ENCODE data around the gene PDE2A. TPM values are rescaled to one million over a fixed set of nuclear protein-coding genes. Genes with fewer than 3 reads are reported as not detected.

The PDE2A gene
- total RNA-seq, 5 donors from 2014 or later (not counting 1 experiment from before 2014, with no cell fraction given), result 1.1 to 6.1 (median 1.7) TPM

GRCh38 chr11:72668629-72669347 is 5.4 kb downstream of the PDE2A start:
- Histone ChIP-seq H3K4me3 (ENCODE audit: control insufficient read depth in 1 of 2, extremely low read depth in 1 of 2, low read length in 1 of 2) (no peak overlapping the region), H3K4me1 (ENCODE audit: control insufficient read depth in 1 of 2, extremely low read depth in 1 of 2, insufficient read depth in 2 of 2, low read length in 2 of 2) (peaks cover 0 to 4% of the 10 kb centered on the region in 2 experiments), H3K27me3 (replicated peaks in 1 of 2; ENCODE audit: control insufficient read depth in 2 of 2, extremely low read depth in 1 of 2, insufficient read depth in 2 of 2, low read length in 1 of 2) (peaks cover 6 to 93% of the 10 kb centered on the region in 2 experiments), H3K36me3 (ENCODE audit: control insufficient read depth in 2 of 2, extremely low read depth in 1 of 2, insufficient read depth in 1 of 2, low read length in 1 of 2) (no peaks in the 10 kb centered on the region), H3K9me3 (no peaks in the 10 kb centered on the region), H3K27ac (ENCODE audit: low read length) (no peak overlapping the region)
- H3K4me3 Mint-ChIP-seq, result no peak overlapping the region
- H3K27ac Mint-ChIP-seq, result no peak overlapping the region
- no peak for ATAC-seq (replicated peaks in 1 of 4)
- DNase-seq, result no peak
- ChIA-PET POLR2A (no interaction called here), CTCF (interaction anchor here in 1 of 2 donors (1.1 kb wide), 1 partner anchor 11 kb away, joined by 3 read pairs; no protein-coding TSS in a partner anchor)
- 30% methylated on average over 3 of the region's 7 CpGs for WGBS (ENCODE audit: insufficient coverage)
- peaks cover 16 to 79% of the 10 kb centered on the region in 2 donors for H3K27me3 Mint-ChIP-seq
- H3K9me3 Mint-ChIP-seq, result peaks cover 0 to 8% (median 0%) of the 10 kb centered on the region in 3 donors
- peaks cover 0 to 3% (median 2%) of the 10 kb centered on the region in 3 donors for H3K4me1 Mint-ChIP-seq
- no peaks in the 10 kb centered on the region for H3K36me3 Mint-ChIP-seq

GRCh38 chr11:72665911-72666472 is 8.2 kb downstream of the PDE2A start:
- ATAC-seq (replicated peaks in 1 of 4), result no peak
- peaks cover 2 to 66% of the 10 kb centered on the region in 2 experiments for H3K27me3 ChIP-seq (replicated peaks in 1 of 2; ENCODE audit: control insufficient read depth in 2 of 2, extremely low read depth in 1 of 2, insufficient read depth in 2 of 2, low read length in 1 of 2)
- H3K9me3 ChIP-seq, result no peaks in the 10 kb centered on the region
- H3K4me1 ChIP-seq (ENCODE audit: control insufficient read depth in 1 of 2, extremely low read depth in 1 of 2, insufficient read depth in 2 of 2, low read length in 2 of 2), result peaks cover 0 to 4% of the 10 kb centered on the region in 2 experiments
- peaks cover 0 to 8% (median 0%) of the 10 kb centered on the region in 3 donors for H3K9me3 Mint-ChIP-seq
- ChIA-PET CTCF (interaction anchor here (0.6 to 0.7 kb wide), 4 partner anchors 21 to 1833 kb away, joined by 3 to 4 read pairs (median 4); no protein-coding TSS in a partner anchor), POLR2A (interaction anchor here in 1 of 2 donors (0.6 kb wide), 1 partner anchor 13 kb away, joined by 10 read pairs; no protein-coding TSS in a partner anchor)
- no peaks in the 10 kb centered on the region for H3K36me3 ChIP-seq (ENCODE audit: control insufficient read depth in 2 of 2, extremely low read depth in 1 of 2, insufficient read depth in 1 of 2, low read length in 1 of 2)
- no peak for DNase-seq
- no peak overlapping the region for H3K4me3 Mint-ChIP-seq
- H3K4me3 ChIP-seq (ENCODE audit: control insufficient read depth in 1 of 2, extremely low read depth in 1 of 2, low read length in 1 of 2), result no peak overlapping the region
- no peaks in the 10 kb centered on the region for H3K36me3 Mint-ChIP-seq
- no peak overlapping the region for H3K27ac ChIP-seq (ENCODE audit: low read length)
- 63% methylated on average over 5 of the region's 6 CpGs for WGBS (ENCODE audit: insufficient coverage)
- no peak overlapping the region for H3K27ac Mint-ChIP-seq
- H3K27me3 Mint-ChIP-seq, result peaks cover 4 to 61% of the 10 kb centered on the region in 2 donors
- peaks cover 0 to 3% (median 2%) of the 10 kb centered on the region in 3 donors for H3K4me1 Mint-ChIP-seq

- H3K36me3 ChIP-seq (ENCODE audit: control insufficient read depth in 2 of 2, extremely low read depth in 1 of 2, insufficient read depth in 1 of 2, low read length in 1 of 2), result no peaks in the 10 kb centered on the region
- no peak for DNase-seq
- CTCF ChIA-PET, result no interaction called here
- Mint-ChIP-seq H3K27me3 (peaks cover 9 to 28% of the 10 kb centered on the region in 2 donors), H3K4me3 (no peak overlapping the region), H3K36me3 (no peaks in the 10 kb centered on the region), H3K4me1 (no peaks in the 10 kb centered on the region), H3K27ac (no peak overlapping the region), H3K9me3 (peaks cover 0 to 1% (median 0%) of the 10 kb centered on the region in 3 donors)
- POLR2A ChIA-PET, result no interaction called here
- no peak overlapping the region for H3K4me3 ChIP-seq (ENCODE audit: control insufficient read depth in 1 of 2, extremely low read depth in 1 of 2, low read length in 1 of 2)
- H3K4me1 ChIP-seq (ENCODE audit: control insufficient read depth in 1 of 2, extremely low read depth in 1 of 2, insufficient read depth in 2 of 2, low read length in 2 of 2), result no peaks in the 10 kb centered on the region
- H3K27me3 ChIP-seq (replicated peaks in 1 of 2; ENCODE audit: control insufficient read depth in 2 of 2, extremely low read depth in 1 of 2, insufficient read depth in 2 of 2, low read length in 1 of 2), result peaks cover 0 to 39% of the 10 kb centered on the region in 2 experiments
- H3K27ac ChIP-seq (ENCODE audit: low read length), result no peak overlapping the region
- no peaks in the 10 kb centered on the region for H3K9me3 ChIP-seq
- no peak for ATAC-seq (replicated peaks in 1 of 4)
- WGBS (ENCODE audit: insufficient coverage), result 81% methylated on average over 3 of the region's 5 CpGs
Measured at GRCh38 chr11:72662036-72662435, 12.2 kb downstream of the PDE2A start.

- ATAC-seq (replicated peaks in 1 of 4) (no peak), DNase-seq (no peak)
- H3K9me3 Mint-ChIP-seq, result no peaks in the 10 kb centered on the region
- ChIA-PET POLR2A (no interaction called here), CTCF (no interaction called here)
- Histone ChIP-seq H3K9me3 (no peaks in the 10 kb centered on the region), H3K4me3 (ENCODE audit: control insufficient read depth in 1 of 2, extremely low read depth in 1 of 2, low read length in 1 of 2) (no peak overlapping the region), H3K4me1 (ENCODE audit: control insufficient read depth in 1 of 2, extremely low read depth in 1 of 2, insufficient read depth in 2 of 2, low read length in 2 of 2) (no peaks in the 10 kb centered on the region), H3K36me3 (ENCODE audit: control insufficient read depth in 2 of 2, extremely low read depth in 1 of 2, insufficient read depth in 1 of 2, low read length in 1 of 2) (no peaks in the 10 kb centered on the region), H3K27ac (ENCODE audit: low read length) (no peak overlapping the region), H3K27me3 (replicated peaks in 1 of 2; ENCODE audit: control insufficient read depth in 2 of 2, extremely low read depth in 1 of 2, insufficient read depth in 2 of 2, low read length in 1 of 2) (peaks cover 0 to 37% of the 10 kb centered on the region in 2 experiments)
- H3K4me3 Mint-ChIP-seq, result no peak overlapping the region
- no peak overlapping the region for H3K27ac Mint-ChIP-seq
- no peaks in the 10 kb centered on the region for H3K36me3 Mint-ChIP-seq
- H3K4me1 Mint-ChIP-seq, result no peaks in the 10 kb centered on the region
- peaks cover 9 to 31% of the 10 kb centered on the region in 2 donors for H3K27me3 Mint-ChIP-seq
- WGBS (ENCODE audit: insufficient coverage), result 84% methylated on average over 7 of the region's 9 CpGs
Measured at GRCh38 chr11:72661486-72661885, 12.7 kb downstream of the PDE2A start.

GRCh38 chr11:72658989-72659640 is 15.1 kb downstream of the PDE2A start:
- Histone ChIP-seq H3K27ac (ENCODE audit: low read length) (no peak overlapping the region), H3K4me3 (ENCODE audit: control insufficient read depth in 1 of 2, extremely low read depth in 1 of 2, low read length in 1 of 2) (no peak overlapping the region), H3K4me1 (ENCODE audit: control insufficient read depth in 1 of 2, extremely low read depth in 1 of 2, insufficient read depth in 2 of 2, low read length in 2 of 2) (no peaks in the 10 kb centered on the region), H3K9me3 (no peaks in the 10 kb centered on the region), H3K36me3 (ENCODE audit: control insufficient read depth in 2 of 2, extremely low read depth in 1 of 2, insufficient read depth in 1 of 2, low read length in 1 of 2) (no peaks in the 10 kb centered on the region), H3K27me3 (replicated peaks in 1 of 2; ENCODE audit: control insufficient read depth in 2 of 2, extremely low read depth in 1 of 2, insufficient read depth in 2 of 2, low read length in 1 of 2) (peaks cover 0 to 35% of the 10 kb centered on the region in 2 experiments)
- Mint-ChIP-seq H3K36me3 (no peaks in the 10 kb centered on the region), H3K27ac (no peak overlapping the region), H3K4me1 (no peaks in the 10 kb centered on the region), H3K27me3 (peaks cover 9 to 14% of the 10 kb centered on the region in 2 donors), H3K4me3 (no peak overlapping the region), H3K9me3 (no peaks in the 10 kb centered on the region)
- no peak for DNase-seq
- ChIA-PET CTCF (no interaction called here), POLR2A (no interaction called here)
- 83% methylated on average over 5 of the region's 9 CpGs for WGBS (ENCODE audit: insufficient coverage)
- ATAC-seq (replicated peaks in 1 of 4), result no peak

- CTCF ChIA-PET, result no interaction called here
- no peaks in the 10 kb centered on the region for H3K9me3 ChIP-seq
- no peak overlapping the region for H3K4me3 Mint-ChIP-seq
- 50% methylated on average over 2 of the region's 6 CpGs for WGBS (ENCODE audit: insufficient coverage)
- no peak overlapping the region for H3K27ac Mint-ChIP-seq
- H3K36me3 ChIP-seq (ENCODE audit: control insufficient read depth in 2 of 2, extremely low read depth in 1 of 2, insufficient read depth in 1 of 2, low read length in 1 of 2), result no peaks in the 10 kb centered on the region
- H3K36me3 Mint-ChIP-seq, result no peaks in the 10 kb centered on the region
- peaks cover 5 to 14% of the 10 kb centered on the region in 2 donors for H3K27me3 Mint-ChIP-seq
- H3K4me1 ChIP-seq (ENCODE audit: control insufficient read depth in 1 of 2, extremely low read depth in 1 of 2, insufficient read depth in 2 of 2, low read length in 2 of 2), result no peaks in the 10 kb centered on the region
- ATAC-seq (replicated peaks in 1 of 4) (no peak), DNase-seq (no peak)
- peaks cover 0 to 37% of the 10 kb centered on the region in 2 experiments for H3K27me3 ChIP-seq (replicated peaks in 1 of 2; ENCODE audit: control insufficient read depth in 2 of 2, extremely low read depth in 1 of 2, insufficient read depth in 2 of 2, low read length in 1 of 2)
- no peaks in the 10 kb centered on the region for H3K4me1 Mint-ChIP-seq
- POLR2A ChIA-PET, result no interaction called here
- H3K4me3 ChIP-seq (ENCODE audit: control insufficient read depth in 1 of 2, extremely low read depth in 1 of 2, low read length in 1 of 2), result no peak overlapping the region
- H3K27ac ChIP-seq (ENCODE audit: low read length), result no peak overlapping the region
- no peaks in the 10 kb centered on the region for H3K9me3 Mint-ChIP-seq
Measured at GRCh38 chr11:72657411-72658100, 16.7 kb downstream of the PDE2A start.
